ENCODE measurements around the gene CHD6.

CHD6 gene

GRCh38 chr20:41462372-41463161, 155.6 kb downstream of the CHD6 start:
- no peak for DNase-seq (ENCODE audit: low spot score)

- no peak for DNase-seq (ENCODE audit: low spot score)
Measured at GRCh38 chr20:41458761-41459160, 159.4 kb downstream of the CHD6 start.

GRCh38 chr20:41457173-41457857, 160.9 kb downstream of the CHD6 start:
- no peak for DNase-seq (ENCODE audit: low spot score)

DNA sequence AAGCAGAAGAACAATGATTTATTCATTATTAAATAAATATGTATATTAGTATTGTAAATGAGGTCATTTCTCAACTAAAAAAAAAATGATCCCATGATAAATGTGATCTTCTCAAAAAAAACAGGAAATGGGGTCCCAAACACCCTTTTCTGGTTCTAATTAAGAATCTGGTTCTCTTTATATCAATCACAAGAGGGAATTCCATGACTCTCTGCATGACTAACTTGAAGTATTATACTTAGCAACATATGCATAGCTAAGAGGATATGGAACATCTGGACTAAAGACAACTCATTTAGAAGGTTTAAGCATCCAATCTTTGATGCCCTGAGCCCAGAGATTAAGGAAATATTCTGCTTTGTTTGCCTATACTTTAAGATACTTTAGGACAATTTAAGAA, 161.8 kb downstream of the CHD6 start:
- DNase-seq (ENCODE audit: low spot score), result no peak

DNA sequence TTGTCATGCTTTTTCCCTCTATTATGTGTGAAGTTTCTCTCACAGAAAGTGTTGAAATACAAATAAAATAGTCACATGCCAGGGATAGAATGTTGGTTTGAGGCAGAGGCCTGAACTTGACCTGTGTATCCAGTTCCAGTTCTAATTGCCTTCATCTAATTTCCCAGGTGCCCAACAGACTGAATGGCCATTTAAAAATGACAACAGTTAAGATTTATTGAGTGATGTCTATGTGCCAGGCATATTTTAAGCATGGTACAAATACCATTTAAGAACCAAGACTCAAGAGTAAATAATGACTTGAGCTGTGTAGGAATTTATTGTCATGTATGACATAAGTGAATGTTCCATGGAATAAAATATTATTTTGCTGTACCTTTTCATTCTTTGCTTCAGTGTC, 163.9 kb downstream of the CHD6 start:
- no peak for DNase-seq (ENCODE audit: low spot score)

DNA sequence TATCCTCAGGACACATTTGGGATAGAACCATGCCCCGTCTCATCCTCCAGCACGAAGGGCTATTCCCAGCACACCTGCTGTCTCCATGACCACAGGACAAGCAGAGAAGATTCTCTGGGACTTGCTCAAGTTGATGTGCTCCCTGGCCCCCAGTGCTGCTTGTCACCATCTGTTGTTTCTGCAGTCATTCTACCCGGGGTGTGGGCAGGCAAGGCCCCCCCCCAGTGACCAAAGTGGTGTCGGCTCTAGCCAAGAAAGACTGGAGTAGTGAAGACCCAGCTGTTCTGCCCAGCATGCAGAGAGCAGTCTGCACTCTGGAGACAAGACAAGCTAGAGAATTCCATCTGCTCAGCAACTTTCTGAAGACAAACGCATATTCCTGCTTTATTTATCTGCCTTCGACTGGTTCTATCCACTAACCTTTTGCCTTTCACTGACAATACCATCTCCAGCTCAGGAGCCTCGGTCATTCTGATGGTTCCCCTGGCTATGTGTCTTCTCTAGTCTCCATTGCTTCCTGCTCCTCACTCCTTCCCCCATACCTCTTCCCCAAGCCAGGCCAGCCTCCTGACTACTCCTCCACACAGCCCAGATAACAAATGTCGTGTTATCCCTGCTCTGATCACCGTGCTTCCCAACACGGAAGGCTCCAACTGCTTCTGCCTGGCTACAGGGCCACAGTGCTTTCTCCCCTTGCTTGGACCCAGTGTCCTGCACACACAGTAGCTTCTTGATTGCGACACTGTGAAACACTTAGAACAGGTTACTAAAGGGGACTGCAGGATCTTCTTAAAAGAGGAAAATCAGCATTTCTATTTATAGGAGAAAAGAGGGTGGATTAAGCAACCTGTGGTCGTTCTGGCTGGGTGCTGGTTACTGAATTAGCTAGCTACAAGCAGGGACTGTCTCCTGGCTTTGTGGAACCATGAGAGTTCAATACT, 164.9 kb downstream of the CHD6 start:
- DNase-seq (ENCODE audit: low spot score), result no peak

GRCh38 chr20:41452226-41452625, 166.0 kb downstream of the CHD6 start:
- no peak for DNase-seq (ENCODE audit: low spot score)

DNA sequence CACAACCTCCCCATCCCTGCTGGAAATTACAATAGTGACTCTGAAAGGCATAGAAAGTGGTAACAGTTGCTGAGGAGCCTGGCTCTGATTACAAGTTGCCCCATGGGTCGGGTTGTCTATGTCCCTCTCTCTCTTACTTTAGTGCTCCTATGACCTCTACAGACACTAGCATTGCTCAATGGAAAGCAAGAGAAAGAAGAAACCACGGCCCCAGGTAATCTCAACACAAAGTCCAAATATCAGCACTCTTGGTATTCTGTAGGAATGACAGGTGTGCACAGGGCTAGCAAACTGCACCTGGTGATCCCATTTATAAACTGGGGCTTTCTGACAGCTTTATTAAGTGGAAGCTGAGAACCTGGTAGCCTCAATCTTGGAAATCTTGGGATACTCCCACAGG, 171.2 kb downstream of the CHD6 start:
- DNase-seq (ENCODE audit: low spot score), result no peak

GRCh38 chr20:41446456-41446855, 171.7 kb downstream of the CHD6 start:
- no peak for DNase-seq (ENCODE audit: low spot score)

DNA sequence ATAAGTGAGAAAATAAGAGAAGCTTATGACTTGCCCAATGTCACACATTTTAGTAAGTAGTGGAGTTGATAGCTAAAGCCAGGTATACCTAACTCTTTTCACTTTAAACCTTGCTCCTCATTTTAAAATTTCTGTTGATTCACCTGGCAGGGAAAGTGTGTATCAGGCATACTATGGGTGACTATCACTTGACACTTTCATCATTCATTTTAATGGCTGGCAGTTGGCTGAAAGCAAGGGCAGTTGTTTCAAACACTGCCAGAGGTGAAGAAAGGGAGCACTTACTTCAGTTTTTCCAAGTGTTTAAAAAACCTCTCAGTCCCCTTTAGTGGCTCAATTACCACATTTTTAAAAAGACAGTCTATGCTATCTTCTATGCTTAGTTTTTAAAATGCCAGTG, 173.4 kb downstream of the CHD6 start:
- no peak for DNase-seq (ENCODE audit: low spot score)

DNA sequence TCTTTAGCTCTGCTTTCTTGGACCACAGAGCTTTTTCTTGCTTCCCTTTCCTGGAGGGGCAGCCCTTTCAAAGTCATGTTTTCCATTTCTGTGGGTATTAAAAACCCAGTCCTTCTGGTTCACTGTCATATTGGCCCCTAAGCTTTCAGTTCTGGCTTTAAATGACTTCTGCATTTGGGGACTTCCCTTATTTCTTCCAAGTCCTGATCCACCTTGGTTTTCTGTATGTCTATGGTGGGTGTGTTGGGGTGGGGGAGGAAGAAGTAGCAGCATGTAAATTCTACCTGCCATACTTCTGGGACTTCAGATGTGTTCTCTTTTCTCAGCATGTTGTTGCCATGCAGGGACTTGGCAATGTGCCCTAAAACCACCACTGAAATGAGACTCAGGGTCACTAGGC, 174.5 kb downstream of the CHD6 start:
- no peak for DNase-seq (ENCODE audit: low spot score)

DNA sequence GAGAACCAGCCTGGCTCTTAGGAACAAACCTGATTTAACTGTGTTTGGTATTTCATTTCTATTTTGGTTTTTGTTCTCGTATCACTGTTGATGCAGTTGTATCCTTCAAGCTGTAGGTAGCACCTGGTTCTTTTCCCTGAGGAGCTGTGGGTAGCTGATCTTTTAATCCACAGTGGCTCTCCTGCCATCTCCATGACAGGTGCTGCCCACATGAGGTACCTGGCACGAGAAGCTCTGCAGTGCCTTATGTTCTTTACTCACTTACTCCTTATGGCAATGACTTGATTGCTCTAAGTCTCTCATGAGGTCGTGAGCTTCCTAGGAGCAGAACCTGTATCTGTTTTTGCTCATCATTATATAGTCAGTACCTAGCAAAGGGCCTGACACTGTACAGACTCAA, 177.3 kb downstream of the CHD6 start:
- no peak for DNase-seq (ENCODE audit: low spot score)

- no peak for DNase-seq (ENCODE audit: low spot score)
Measured at GRCh38 chr20:41437836-41438235, 180.3 kb downstream of the CHD6 start.

DNA sequence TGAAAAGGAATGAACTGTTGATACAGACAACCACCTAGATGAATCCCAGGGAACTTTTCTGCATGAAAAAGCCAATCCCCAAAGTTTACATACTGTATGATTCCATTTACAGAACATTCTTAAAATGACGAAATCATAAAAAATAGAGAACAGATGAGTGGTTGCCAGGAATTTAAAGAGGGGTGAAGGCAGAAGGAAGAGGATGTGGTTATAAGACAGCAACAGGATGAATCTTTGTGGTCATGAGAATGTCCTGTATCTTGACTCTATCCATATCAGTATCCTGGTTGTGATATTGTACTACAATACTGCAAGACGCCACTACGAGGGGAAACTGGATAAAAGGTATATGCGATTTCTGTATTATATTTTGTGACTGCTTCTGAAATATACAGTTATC, 181.5 kb downstream of the CHD6 start:
- DNase-seq (ENCODE audit: low spot score), result no peak

DNA sequence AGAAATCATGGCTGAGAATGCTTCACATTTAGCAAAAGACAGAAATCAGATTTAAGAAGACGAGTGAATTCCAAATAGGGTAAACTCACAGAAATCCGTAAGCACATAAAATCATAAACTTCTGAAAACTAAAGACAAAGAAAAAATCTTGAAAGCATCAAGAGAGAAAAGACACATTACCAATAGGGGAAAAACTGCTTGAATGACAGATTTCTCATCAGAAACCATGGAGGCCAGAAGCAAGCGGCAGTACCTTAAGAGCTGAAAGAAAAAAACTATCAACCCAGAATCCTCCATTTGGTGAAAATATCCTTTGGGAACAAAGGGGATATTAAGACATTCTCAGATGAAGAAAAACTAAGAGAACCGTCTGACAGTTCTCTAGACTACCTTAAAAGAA, 185.0 kb downstream of the CHD6 start:
- no peak for DNase-seq (ENCODE audit: low spot score)

DNA sequence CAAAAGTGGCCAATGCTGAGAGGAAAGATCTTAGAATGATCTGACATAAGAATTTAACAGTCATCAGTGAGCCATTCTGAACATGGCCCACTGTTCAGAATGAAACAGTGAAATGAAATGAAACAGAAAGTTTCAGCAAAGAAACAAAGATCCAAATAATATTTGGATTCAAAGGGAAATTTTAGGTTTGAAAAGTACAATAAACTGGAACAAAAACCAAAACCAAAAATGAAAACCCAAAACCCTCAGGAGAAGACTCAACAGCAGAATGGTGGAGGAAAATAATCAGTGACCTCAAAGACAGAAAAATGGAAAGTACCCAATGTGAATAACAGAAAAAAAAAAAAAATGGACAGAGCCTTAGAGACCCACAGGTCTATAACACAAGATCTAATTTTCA, 185.4 kb downstream of the CHD6 start:
- DNase-seq (ENCODE audit: low spot score), result no peak

- no peak for DNase-seq (ENCODE audit: low spot score)
Measured at GRCh38 chr20:41428285-41428684, 189.9 kb downstream of the CHD6 start.

- no peak for DNase-seq (ENCODE audit: low spot score)
Measured at GRCh38 chr20:41427833-41428232, 190.3 kb downstream of the CHD6 start.

DNA sequence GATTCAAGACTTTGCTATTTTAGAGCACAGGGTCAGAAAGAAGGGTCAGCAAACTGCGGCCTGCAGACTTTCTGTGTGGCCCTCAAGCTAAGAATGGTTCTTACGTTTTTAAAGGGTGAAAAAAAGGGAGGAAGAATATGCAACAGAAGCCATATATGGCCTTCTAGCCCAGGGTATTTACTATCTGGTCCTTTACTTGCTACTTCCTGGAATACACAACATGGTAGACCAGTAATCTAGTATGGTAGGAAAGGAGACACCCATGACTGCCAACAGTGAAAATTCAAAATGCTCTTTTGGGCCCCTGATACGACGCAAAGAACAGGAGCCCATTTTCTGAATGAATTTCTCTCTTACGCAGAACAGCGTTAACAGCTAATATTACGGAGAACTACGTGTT, 191.2 kb downstream of the CHD6 start:
- no peak for DNase-seq (ENCODE audit: low spot score)

DNA sequence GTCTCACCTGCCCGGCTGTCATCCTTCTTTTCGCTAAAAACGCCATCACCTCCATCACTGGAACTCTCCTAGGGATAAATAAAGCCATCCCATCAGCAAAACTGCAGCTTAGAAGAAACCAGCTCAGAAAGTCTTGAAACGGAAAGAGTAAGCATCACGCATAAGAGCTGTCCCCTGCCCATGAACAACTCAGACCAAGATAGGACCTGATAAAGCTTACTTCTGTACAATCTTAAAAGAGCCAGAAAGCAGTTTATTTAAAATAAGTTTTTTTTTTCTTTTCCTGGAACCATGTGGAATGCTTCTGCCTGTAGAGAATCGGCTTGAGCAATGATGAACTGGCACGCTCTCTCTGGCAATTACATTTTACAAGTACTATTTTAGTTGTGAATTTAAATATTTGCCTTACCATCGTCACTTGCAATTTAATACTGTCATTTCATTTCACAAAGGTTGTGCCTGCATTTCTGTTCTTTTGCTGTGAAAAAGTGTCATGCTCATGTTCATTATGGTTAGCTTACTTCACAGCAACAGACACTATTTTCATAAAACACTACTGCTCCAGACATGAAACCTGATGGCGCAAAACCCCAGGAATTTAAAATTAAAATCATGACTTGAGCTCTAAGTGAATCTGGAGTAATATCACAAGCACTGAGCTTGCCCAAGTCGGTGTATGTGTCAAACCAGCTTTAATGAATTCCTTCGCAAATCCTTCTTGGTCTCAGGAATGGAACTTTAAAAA, 191.9 kb downstream of the CHD6 start:
- DNase-seq (ENCODE audit: low spot score), result no peak

- no peak for DNase-seq (ENCODE audit: low spot score)
Measured at GRCh38 chr20:41425180-41425884, 192.8 kb downstream of the CHD6 start.

All from D341Med (cell line).